CD8-positive, alpha-beta memory T cell (primary cell): Measurements from ENCODE around the gene SLC8A1. TPM values are rescaled to one million over a fixed set of nuclear protein-coding genes. Genes with fewer than 3 reads are reported as not detected.

Experiments
- CTCF ChIA-PET: fragments of 350-600 bp; sonication (Branson Sonifier 250); formaldehyde crosslinking; loops from one replicate; lab custom pipeline; 2021; ENCODE audit warnings: antibody characterized with exemption; lab: Charles Lee
- POLR2A ChIA-PET: fragments of 350-600 bp; sonication (Branson Sonifier 250); formaldehyde crosslinking; loops from one replicate; lab custom pipeline; 2021; ENCODE audit warnings: antibody characterized with exemption; lab: Charles Lee
- DNase-seq, 5 donors: peaks; one replicate each; pipeline versions ENCODE4 v3.0.0 to v3.0.0-alpha.2; 2020 to 2022; ENCODE audit warnings: mixed read lengths in 1 of 5
- H3K27ac ChIP-seq: one replicate; pipeline ENCODE4 v1.7.0; 2013; ENCODE audit warnings: low read depth, mild to moderate bottlenecking, low read length, moderate library complexity
- H3K27me3 ChIP-seq: 2 replicates; pipeline ENCODE4 v1.7.0; 2013; ENCODE audit warnings: low read length, mild to moderate bottlenecking; ENCODE audit not compliant: insufficient read depth, poor library complexity, severe bottlenecking
- H3K36me3 ChIP-seq: 2 replicates; pipeline ENCODE4 v1.7.0; 2013; ENCODE audit warnings: mild to moderate bottlenecking, low read length, moderate library complexity; ENCODE audit not compliant: insufficient read depth
- H3K4me1 ChIP-seq: 2 replicates; pipeline ENCODE4 v1.7.0; 2013; ENCODE audit warnings: mild to moderate bottlenecking, low read length, moderate library complexity; ENCODE audit not compliant: insufficient read depth
- H3K4me3 ChIP-seq: 2 replicates; pipeline ENCODE4 v1.7.0; 2013; ENCODE audit warnings: mild to moderate bottlenecking, low read length
- H3K9me3 ChIP-seq: 2 replicates; pipeline ENCODE4 v1.7.0; 2013; ENCODE audit warnings: mild to moderate bottlenecking, low read length
- H3K27ac Mint-ChIP-seq, 8 donors: one replicate each; pipeline ENCODE4 v1.8.0; 2020 to 2021; ENCODE audit warnings: mixed read lengths in 8 of 8, mild to moderate bottlenecking in 6 of 8, inconsistent platforms in 3 of 8, moderate library complexity in 3 of 8
- H3K27me3 Mint-ChIP-seq, 2 donors: one replicate each; pipeline ENCODE4 v1.8.0; 2020 to 2021; ENCODE audit warnings: mixed read lengths in 2 of 2, mild to moderate bottlenecking in 1 of 2, moderate library complexity in 1 of 2
- H3K36me3 Mint-ChIP-seq, 3 donors: one replicate each; pipeline ENCODE4 v1.8.0; 2020 to 2021; ENCODE audit warnings: mixed read lengths in 3 of 3, inconsistent platforms in 1 of 3, mild to moderate bottlenecking in 1 of 3
- H3K4me1 Mint-ChIP-seq, 3 donors: one replicate each; pipeline ENCODE4 v1.8.0; 2020 to 2021; ENCODE audit warnings: mixed read lengths in 3 of 3, inconsistent platforms in 1 of 3, mild to moderate bottlenecking in 1 of 3
- H3K4me3 Mint-ChIP-seq, 7 donors: one replicate each; pipeline ENCODE4 v1.8.0; 2020 to 2021; ENCODE audit warnings: mixed read lengths in 7 of 7, mild to moderate bottlenecking in 6 of 7, moderate library complexity in 4 of 7, inconsistent platforms in 2 of 7
- H3K9me3 Mint-ChIP-seq, 5 donors: one replicate each; pipeline ENCODE4 v1.8.0; 2020 to 2022; ENCODE audit warnings: mixed read lengths in 5 of 5, mild to moderate bottlenecking in 3 of 5, moderate library complexity in 2 of 5, inconsistent platforms in 1 of 5
- polyA plus RNA-seq: library from polyadenylated mRNA; unstranded; fragments of 300-500 nt; fragmentation: Illumina TruSeq; gene quantifications from one replicate; pipeline ENCODE4 v1.2.3, GENCODE V29; 2021
- total RNA-seq, 2 experiments: library from RNA; stranded (reverse); gene quantifications; one replicate each; pipeline ENCODE4 v1.2.3, GENCODE V29; 2021

SLC8A1 gene
- total and polyA plus RNA-seq, 3 experiments from 2014 or later: 0.15 to 0.22 TPM; not detected in 1

GRCh38 chr2:40412456-40412855 is 39.4 kb downstream of the SLC8A1 start:
- Mint-ChIP-seq H3K4me3 (no peak overlapping the region), H3K4me1 (no peaks in the 10 kb centered on the region), H3K27me3 (no peaks in the 10 kb centered on the region), H3K9me3 (no peaks in the 10 kb centered on the region), H3K36me3 (no peaks in the 10 kb centered on the region), H3K27ac (no peak overlapping the region)
- DNase-seq: no peak
- POLR2A ChIA-PET: no interaction called here
- Histone ChIP-seq H3K27ac (no peak overlapping the region), H3K4me3 (no peak overlapping the region), H3K9me3 (no peaks in the 10 kb centered on the region), H3K36me3 (no peaks in the 10 kb centered on the region), H3K4me1 (no peaks in the 10 kb centered on the region), H3K27me3 (no peaks in the 10 kb centered on the region)
- CTCF ChIA-PET: no interaction called here

GRCh38 chr2:40410695-40411094 is 41.2 kb downstream of the SLC8A1 start:
- no peak overlapping the region for H3K27ac ChIP-seq
- no peak overlapping the region for H3K4me3 ChIP-seq
- Mint-ChIP-seq H3K4me3 (no peak overlapping the region), H3K27ac (no peak overlapping the region), H3K36me3 (no peaks in the 10 kb centered on the region), H3K4me1 (no peaks in the 10 kb centered on the region), H3K9me3 (no peaks in the 10 kb centered on the region), H3K27me3 (no peaks in the 10 kb centered on the region)
- H3K36me3 ChIP-seq: no peaks in the 10 kb centered on the region
- H3K27me3 ChIP-seq: no peaks in the 10 kb centered on the region
- DNase-seq: no peak
- CTCF ChIA-PET: no interaction called here
- POLR2A ChIA-PET: no interaction called here
- H3K9me3 ChIP-seq: no peaks in the 10 kb centered on the region
- no peaks in the 10 kb centered on the region for H3K4me1 ChIP-seq

- no peaks in the 10 kb centered on the region for H3K4me1 Mint-ChIP-seq
- ChIA-PET POLR2A (no interaction called here), CTCF (no interaction called here)
- H3K27ac ChIP-seq: no peak overlapping the region
- DNase-seq: no peak
- no peak overlapping the region for H3K4me3 ChIP-seq
- H3K27ac Mint-ChIP-seq: no peak overlapping the region
- H3K36me3 ChIP-seq: no peaks in the 10 kb centered on the region
- H3K36me3 Mint-ChIP-seq: no peaks in the 10 kb centered on the region
- H3K9me3 ChIP-seq: no peaks in the 10 kb centered on the region
- H3K27me3 ChIP-seq: no peaks in the 10 kb centered on the region
- no peaks in the 10 kb centered on the region for H3K4me1 ChIP-seq
- no peaks in the 10 kb centered on the region for H3K27me3 Mint-ChIP-seq
- no peaks in the 10 kb centered on the region for H3K9me3 Mint-ChIP-seq
- H3K4me3 Mint-ChIP-seq: no peak overlapping the region
Measured at GRCh38 chr2:40409734-40410133, 42.2 kb downstream of the SLC8A1 start.

- no peak overlapping the region for H3K27ac Mint-ChIP-seq
- DNase-seq: no peak
- no peaks in the 10 kb centered on the region for H3K36me3 Mint-ChIP-seq
- Histone ChIP-seq H3K4me1 (no peaks in the 10 kb centered on the region), H3K4me3 (no peak overlapping the region), H3K36me3 (no peaks in the 10 kb centered on the region), H3K27ac (no peak overlapping the region), H3K9me3 (no peaks in the 10 kb centered on the region), H3K27me3 (no peaks in the 10 kb centered on the region)
- no peaks in the 10 kb centered on the region for H3K27me3 Mint-ChIP-seq
- no peak overlapping the region for H3K4me3 Mint-ChIP-seq
- H3K9me3 Mint-ChIP-seq: no peaks in the 10 kb centered on the region
- POLR2A ChIA-PET: no interaction called here
- no peaks in the 10 kb centered on the region for H3K4me1 Mint-ChIP-seq
- CTCF ChIA-PET: no interaction called here
Measured at GRCh38 chr2:40406485-40407289, 45.2 kb downstream of the SLC8A1 start.

GRCh38 chr2:40405465-40405864 is 46.4 kb downstream of the SLC8A1 start:
- no peak for DNase-seq
- Mint-ChIP-seq H3K36me3 (peaks cover 0 to under 1% (median 0%) of the 10 kb centered on the region in 3 donors), H3K4me3 (no peak overlapping the region), H3K27me3 (no peaks in the 10 kb centered on the region), H3K9me3 (peaks cover 0 to 2% (median 0%) of the 10 kb centered on the region in 5 donors), H3K4me1 (no peaks in the 10 kb centered on the region), H3K27ac (no peak overlapping the region)
- CTCF ChIA-PET: no interaction called here
- POLR2A ChIA-PET: no interaction called here
- H3K27ac ChIP-seq: no peak overlapping the region
- H3K4me3 ChIP-seq: no peak overlapping the region
- H3K9me3 ChIP-seq: no peaks in the 10 kb centered on the region
- H3K36me3 ChIP-seq: no peaks in the 10 kb centered on the region
- H3K27me3 ChIP-seq: no peaks in the 10 kb centered on the region
- no peaks in the 10 kb centered on the region for H3K4me1 ChIP-seq

GRCh38 chr2:40404517-40404916 is 47.4 kb downstream of the SLC8A1 start:
- DNase-seq: no peak
- no peaks in the 10 kb centered on the region for H3K27me3 Mint-ChIP-seq
- H3K4me1 Mint-ChIP-seq: no peaks in the 10 kb centered on the region
- CTCF ChIA-PET: no interaction called here
- no peaks in the 10 kb centered on the region for H3K36me3 ChIP-seq
- no peaks in the 10 kb centered on the region for H3K4me1 ChIP-seq
- H3K4me3 Mint-ChIP-seq: no peak overlapping the region
- no peak overlapping the region for H3K27ac ChIP-seq
- no peaks in the 10 kb centered on the region for H3K27me3 ChIP-seq
- peaks cover 0 to 5% (median 2%) of the 10 kb centered on the region in 5 donors for H3K9me3 Mint-ChIP-seq
- no peaks in the 10 kb centered on the region for H3K9me3 ChIP-seq
- H3K4me3 ChIP-seq: no peak overlapping the region
- POLR2A ChIA-PET: no interaction called here
- H3K36me3 Mint-ChIP-seq: peaks cover 0 to 2% (median 0%) of the 10 kb centered on the region in 3 donors
- no peak overlapping the region for H3K27ac Mint-ChIP-seq

GRCh38 chr2:40403233-40403836 is 48.6 kb downstream of the SLC8A1 start:
- Mint-ChIP-seq H3K4me1 (no peaks in the 10 kb centered on the region), H3K9me3 (peaks cover 0 to 8% (median 2%) of the 10 kb centered on the region in 5 donors), H3K4me3 (no peak overlapping the region), H3K36me3 (peaks cover 0 to 2% (median 0%) of the 10 kb centered on the region in 3 donors), H3K27me3 (no peaks in the 10 kb centered on the region), H3K27ac (no peak overlapping the region)
- CTCF ChIA-PET: no interaction called here
- Histone ChIP-seq H3K36me3 (no peaks in the 10 kb centered on the region), H3K4me1 (no peaks in the 10 kb centered on the region), H3K27ac (no peak overlapping the region), H3K4me3 (no peak overlapping the region), H3K27me3 (no peaks in the 10 kb centered on the region), H3K9me3 (no peaks in the 10 kb centered on the region)
- no peak for DNase-seq
- POLR2A ChIA-PET: no interaction called here

GRCh38 chr2:40401896-40402295 is 50.0 kb downstream of the SLC8A1 start:
- H3K4me3 Mint-ChIP-seq: no peak overlapping the region
- ChIA-PET POLR2A (no interaction called here), CTCF (no interaction called here)
- no peaks in the 10 kb centered on the region for H3K4me1 ChIP-seq
- no peak overlapping the region for H3K27ac ChIP-seq
- DNase-seq: no peak
- H3K27ac Mint-ChIP-seq: no peak overlapping the region
- no peaks in the 10 kb centered on the region for H3K9me3 ChIP-seq
- no peaks in the 10 kb centered on the region for H3K4me1 Mint-ChIP-seq
- peaks cover 0 to 2% (median 0%) of the 10 kb centered on the region in 3 donors for H3K36me3 Mint-ChIP-seq
- no peak overlapping the region for H3K4me3 ChIP-seq
- H3K9me3 Mint-ChIP-seq: peaks cover 0 to 8% (median 2%) of the 10 kb centered on the region in 5 donors
- H3K27me3 Mint-ChIP-seq: no peaks in the 10 kb centered on the region
- H3K27me3 ChIP-seq: no peaks in the 10 kb centered on the region
- no peaks in the 10 kb centered on the region for H3K36me3 ChIP-seq
